Measurements from ENCODE around the gene TSPOAP1. TPM values are rescaled to one million over a fixed set of nuclear protein-coding genes. Genes with fewer than 3 reads are reported as not detected.

TSPOAP1 gene
- total RNA-seq, 2 donors from 2014 or later = 31.3 to 36.8 TPM

DNA sequence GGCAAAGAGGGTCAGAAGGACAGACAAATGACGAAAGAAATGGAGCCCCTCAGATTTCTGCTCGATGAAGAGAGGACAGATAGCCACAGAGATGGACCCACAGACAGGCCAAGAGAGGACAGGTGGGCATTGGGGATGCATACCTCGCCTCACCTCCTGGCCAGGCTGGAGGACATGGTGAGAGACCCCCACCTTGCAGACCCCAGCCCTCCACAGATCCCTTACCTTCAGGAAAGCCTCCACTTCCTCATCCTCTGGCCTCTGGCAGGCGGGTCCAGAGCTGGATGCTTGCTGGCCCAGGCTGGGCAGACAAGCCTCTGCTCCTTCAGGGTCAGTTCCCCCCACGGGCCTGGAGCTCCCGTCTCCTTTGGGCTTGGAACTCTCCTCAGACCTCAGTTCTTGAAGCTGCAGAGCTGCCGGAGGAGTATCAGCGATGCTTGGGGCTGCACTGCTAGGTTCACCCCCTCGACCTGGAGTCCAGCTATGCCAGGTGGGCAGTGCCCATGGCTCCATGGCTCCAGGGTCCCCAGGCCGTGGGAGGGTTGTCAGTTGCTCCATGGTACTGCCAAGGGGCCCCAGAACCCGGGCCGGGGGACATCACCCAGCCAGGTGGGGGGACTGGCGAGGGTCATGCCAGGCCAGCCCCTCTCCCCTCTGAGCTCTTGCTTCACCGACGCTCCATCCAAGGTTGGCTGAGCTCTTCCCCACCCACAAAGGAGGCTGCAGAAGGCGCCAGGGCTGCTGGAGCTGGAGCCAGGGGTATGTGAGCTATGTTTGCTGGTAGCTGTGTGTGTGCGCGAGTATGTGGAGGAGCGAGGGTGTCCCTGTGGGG lies 1.0 kb downstream of the TSPOAP1 start:
- H3K27ac Mint-ChIP-seq = no peak overlapping the region
- H3K4me1 Mint-ChIP-seq = peaks cover 14% of the 10 kb centered on the region

GRCh38 chr17:58326609-58327362 lies 1.8 kb downstream of the TSPOAP1 start:
- Histone ChIP-seq H3K9me3 (ENCODE audit: control insufficient read depth, low read length) (no peaks in the 10 kb centered on the region), H3K27ac (ENCODE audit: low read depth, low read length) (no peak overlapping the region), H3K4me3 (ENCODE audit: low read length) (no peak overlapping the region), H3K4me1 (ENCODE audit: control insufficient read depth, insufficient read depth, low read length) (no peaks in the 10 kb centered on the region), H3K36me3 (ENCODE audit: control insufficient read depth, insufficient read depth, low read length) (no peaks in the 10 kb centered on the region), H3K9ac (ENCODE audit: extremely low read depth, low read length, poor library complexity, severe bottlenecking) (no peak overlapping the region), H3K27me3 (ENCODE audit: control insufficient read depth, insufficient read depth, low read length, poor library complexity, severe bottlenecking) (peaks cover 8% of the 10 kb centered on the region)
- no peak for TF ChIP-seq CTCF (conservative IDR thresholded peaks at IDR 0.05)
- 89 to 94% methylated on average over 5 to 9 of the region's 9 CpGs for WGBS, 2 experiments (ENCODE audit: insufficient coverage in 1 of 2, insufficient read length in 1 of 2)
- Mint-ChIP-seq H3K4me3 (no peak overlapping the region), H3K27me3 (ENCODE audit: insufficient read depth) (peaks cover 46% of the 10 kb centered on the region), H3K4me1 (peaks cover 14% of the 10 kb centered on the region), H3K36me3 (ENCODE audit: low read depth) (peaks cover 3% of the 10 kb centered on the region), H3K27ac (no peak overlapping the region), H3K9me3 (no peaks in the 10 kb centered on the region)
- no peak for DNase-seq

More for the DNA sequence above, 1.0 kb downstream of the TSPOAP1 start:
- H3K4me1 ChIP-seq (ENCODE audit: control insufficient read depth, insufficient read depth, low read length) = no peaks in the 10 kb centered on the region
- no peaks in the 10 kb centered on the region for H3K9me3 ChIP-seq (ENCODE audit: control insufficient read depth, low read length)
- no peak overlapping the region for H3K4me3 Mint-ChIP-seq
- H3K9me3 Mint-ChIP-seq = no peaks in the 10 kb centered on the region
- H3K36me3 Mint-ChIP-seq (ENCODE audit: low read depth) = no peaks in the 10 kb centered on the region
- 89 to 93% methylated on average over 12 to 19 of the region's 19 CpGs for WGBS, 2 experiments (ENCODE audit: insufficient coverage in 1 of 2, insufficient read length in 1 of 2)
- no peak overlapping the region for H3K9ac ChIP-seq (ENCODE audit: extremely low read depth, low read length, poor library complexity, severe bottlenecking)
- no peak overlapping the region for H3K27ac ChIP-seq (ENCODE audit: low read depth, low read length)
- no peak for DNase-seq
- H3K27me3 Mint-ChIP-seq (ENCODE audit: insufficient read depth) = peaks cover 38% of the 10 kb centered on the region
- peaks cover 8% of the 10 kb centered on the region for H3K27me3 ChIP-seq (ENCODE audit: control insufficient read depth, insufficient read depth, low read length, poor library complexity, severe bottlenecking)
- H3K36me3 ChIP-seq (ENCODE audit: control insufficient read depth, insufficient read depth, low read length) = no peaks in the 10 kb centered on the region
- TF ChIP-seq CTCF (conservative IDR thresholded peaks at IDR 0.05) = no peak
- H3K4me3 ChIP-seq (ENCODE audit: low read length) = no peak overlapping the region

GRCh38 chr17:58325976-58326468 lies 2.6 kb downstream of the TSPOAP1 start:
- Mint-ChIP-seq H3K4me1 (peaks cover 14% of the 10 kb centered on the region), H3K9me3 (no peaks in the 10 kb centered on the region), H3K4me3 (no peak overlapping the region), H3K27ac (no peak overlapping the region), H3K36me3 (ENCODE audit: low read depth) (peaks cover 6% of the 10 kb centered on the region), H3K27me3 (ENCODE audit: insufficient read depth) (peaks cover 53% of the 10 kb centered on the region)
- Histone ChIP-seq H3K4me3 (ENCODE audit: low read length) (no peak overlapping the region), H3K9ac (ENCODE audit: extremely low read depth, low read length, poor library complexity, severe bottlenecking) (no peak overlapping the region), H3K9me3 (ENCODE audit: control insufficient read depth, low read length) (no peaks in the 10 kb centered on the region), H3K4me1 (ENCODE audit: control insufficient read depth, insufficient read depth, low read length) (no peaks in the 10 kb centered on the region), H3K27me3 (ENCODE audit: control insufficient read depth, insufficient read depth, low read length, poor library complexity, severe bottlenecking) (peaks cover 8% of the 10 kb centered on the region), H3K36me3 (ENCODE audit: control insufficient read depth, insufficient read depth, low read length) (no peaks in the 10 kb centered on the region), H3K27ac (ENCODE audit: low read depth, low read length) (no peak overlapping the region)
- TF ChIP-seq CTCF (conservative IDR thresholded peaks at IDR 0.05) = no peak
- peak; percentile 72 for DNase-seq
- 81 to 89% methylated on average over 6 to 11 of the region's 11 CpGs for WGBS, 2 experiments (ENCODE audit: insufficient coverage in 1 of 2, insufficient read length in 1 of 2)
